Activated T-cell treated with anti-CD3 and anti-CD28 coated beads for 1 hour (primary cell): Measurements from ENCODE around the gene CNIH2.
"Not testable (repeated sequence)": the region's sequence is repeated elsewhere in the genome, so short reads cannot be mapped to it uniquely, and the experiment has no call there.

Experiments
- DNase-seq: peaks from one replicate; pipeline ENCODE4 v3.0.0-alpha.2; 2020; ENCODE audit warnings: low read depth

The CNIH2 gene

GRCh38 chr11:66291706-66292542, 13.9 kb downstream of the CNIH2 start, which contains the start of gene TMEM151A:
TSS of gene TMEM151A (plus strand) at chr11:66291894. CDS start at chr11:66292014, 120 bp downstream.
- DNase-seq, result no peak

GRCh38 chr11:66292543-66293332, 14.8 kb downstream of the CNIH2 start:
- DNase-seq, result no peak

GRCh38 chr11:66293352-66293751, 15.4 kb downstream of the CNIH2 start:
- no peak for DNase-seq

- no peak for DNase-seq
These were observed 16.0 kb downstream of the CNIH2 start for GRCh38 chr11:66293777-66294625.

- no peak for DNase-seq
These were observed 16.9 kb downstream of the CNIH2 start for GRCh38 chr11:66294626-66295620.

- no peak for DNase-seq
These were observed 19.6 kb downstream of the CNIH2 start for GRCh38 chr11:66297610-66298009.

- DNase-seq, result no peak
These were observed 21.2 kb downstream of the CNIH2 start for GRCh38 chr11:66299186-66299585.

GRCh38 chr11:66302656-66303055, 24.7 kb downstream of the CNIH2 start:
- no peak for DNase-seq

- no peak for DNase-seq
These were observed 31.5 kb downstream of the CNIH2 start for GRCh38 chr11:66309475-66309874.

- no peak for DNase-seq
These were observed 32.3 kb downstream of the CNIH2 start for GRCh38 chr11:66310324-66310723.

GRCh38 chr11:66310803-66311440, 32.9 kb downstream of the CNIH2 start:
- not testable (repeated sequence) for DNase-seq

GRCh38 chr11:66311470-66311964, 33.5 kb downstream of the CNIH2 start:
- DNase-seq, result no peak

GRCh38 chr11:66311965-66312548, 34.1 kb downstream of the CNIH2 start:
- peak; percentile 99 for DNase-seq

- peak; percentile 99 for DNase-seq
These were observed 34.8 kb downstream of the CNIH2 start for GRCh38 chr11:66312549-66313320.

- no peak for DNase-seq
These were observed 35.6 kb downstream of the CNIH2 start for GRCh38 chr11:66313321-66314185.

GRCh38 chr11:66314186-66314501, 36.2 kb downstream of the CNIH2 start:
- no peak for DNase-seq

GRCh38 chr11:66314561-66315497, 36.9 kb downstream of the CNIH2 start:
- no peak for DNase-seq
